CD4-positive, alpha-beta T cell treated with Interleukin-12 subunit alpha and Interleukin-12 subunit beta, for 1 hour (primary cell): ENCODE results near the gene TMEM53.
A peak's percentile ranks its signal among the peaks of the same experiment; 100 is the strongest.
"Not testable (repeated sequence)": the region's sequence is repeated elsewhere in the genome, so short reads cannot be mapped to it uniquely, and the experiment has no call there.

ENCODE experiments used
- DNase-seq: peaks from one replicate; pipeline ENCODE4 v3.0.0-alpha.2; 2020

Gene TMEM53

GRCh38 chr1:44674113-44675000 lies at the start of gene TMEM53, which contains the start of gene ARMH1:
Gene TMEM53, minus strand, starts transcription at chr1:44674481. Its CDS starts 90 bp downstream, at chr1:44674391.
Gene ARMH1, plus strand, starts transcription at chr1:44674714. Its CDS starts 14,984 bp downstream, at chr1:44689698.
- DNase-seq: peak; percentile 98

GRCh38 chr1:44723496-44724295 lies 49.4 kb upstream of the TMEM53 start:
- peak; percentile 32 for DNase-seq

- DNase-seq: peak; percentile 23
Observed at GRCh38 chr1:44723064-44723463, 48.8 kb upstream of the TMEM53 start.

GRCh38 chr1:44721485-44722361 lies 47.4 kb upstream of the TMEM53 start:
- DNase-seq: peak; percentile 85

GRCh38 chr1:44720281-44720680 lies 46.0 kb upstream of the TMEM53 start:
- no peak for DNase-seq

- no peak for DNase-seq
Observed at GRCh38 chr1:44719318-44719717, 45.0 kb upstream of the TMEM53 start.

- no peak for DNase-seq
Observed at GRCh38 chr1:44718091-44718490, 43.8 kb upstream of the TMEM53 start.

GRCh38 chr1:44717653-44718052 lies 43.4 kb upstream of the TMEM53 start:
- no peak for DNase-seq

GRCh38 chr1:44717156-44717555 lies 42.9 kb upstream of the TMEM53 start:
- no peak for DNase-seq

- peak; percentile 82 for DNase-seq
Observed at GRCh38 chr1:44714944-44715571, 40.8 kb upstream of the TMEM53 start.

- no peak for DNase-seq
Observed at GRCh38 chr1:44714532-44714931, 40.3 kb upstream of the TMEM53 start.

GRCh38 chr1:44713321-44713781 lies 39.1 kb upstream of the TMEM53 start:
- no peak for DNase-seq

GRCh38 chr1:44707959-44708831 lies 33.9 kb upstream of the TMEM53 start:
- DNase-seq: peak; percentile 64

- no peak for DNase-seq
Observed at GRCh38 chr1:44707112-44707881, 33.0 kb upstream of the TMEM53 start.

GRCh38 chr1:44705938-44706337 lies 31.7 kb upstream of the TMEM53 start:
- DNase-seq: no peak

- no peak for DNase-seq
Observed at GRCh38 chr1:44705470-44705869, 31.2 kb upstream of the TMEM53 start.

- DNase-seq: no peak
Observed at GRCh38 chr1:44701141-44701573, 26.9 kb upstream of the TMEM53 start.

- DNase-seq: no peak
Observed at GRCh38 chr1:44700573-44700972, 26.3 kb upstream of the TMEM53 start.

GRCh38 chr1:44699375-44699774 lies 25.1 kb upstream of the TMEM53 start:
- DNase-seq: not testable (repeated sequence)

- no peak for DNase-seq
Observed at GRCh38 chr1:44698138-44698537, 23.9 kb upstream of the TMEM53 start.
